HT-29 (cell line): ENCODE results near the gene ABCA3. TPM values are rescaled to one million over a fixed set of nuclear protein-coding genes. Genes with fewer than 3 reads are reported as not detected.
"Not testable (repeated sequence)": the region's sequence is repeated elsewhere in the genome, so short reads cannot be mapped to it uniquely, and the experiment has no call there.

Experiments used
- DNase-seq: peaks from one replicate; pipeline ENCODE4 v3.0.0-alpha.2; 2015; ENCODE audit warnings: low spot score
- total RNA-seq: library from RNA; depleted of rRNA; stranded (reverse); fragments of >200 nt; shearing (Covaris generic); gene quantifications from 2 replicates; pipeline ENCODE4 v1.2.3, GENCODE V29; 2014; rRNA removed

The ABCA3 gene
- under 0.01 and 2.5 TPM in 2 replicates for total RNA-seq

- peak; percentile 93 for DNase-seq
Observed at GRCh38 chr16:2340564-2341455, at the start of gene ABCA3. Gene ABCA3, minus strand, starts transcription at chr16:2340728. Its CDS starts 14,262 bp downstream, at chr16:2326466.

- DNase-seq = no peak
Observed at GRCh38 chr16:2388875-2389433, 48.4 kb upstream of the ABCA3 start.

- no peak for DNase-seq
Observed at GRCh38 chr16:2388139-2388874, 47.8 kb upstream of the ABCA3 start.

GRCh38 chr16:2386990-2387389, 46.5 kb upstream of the ABCA3 start:
- DNase-seq = peak; percentile 37

- not testable (repeated sequence) for DNase-seq
Observed at GRCh38 chr16:2385982-2386381, 45.5 kb upstream of the ABCA3 start.

- DNase-seq = peak; percentile 10
Observed at GRCh38 chr16:2385190-2385836, 44.8 kb upstream of the ABCA3 start.

GRCh38 chr16:2384426-2384825, 43.9 kb upstream of the ABCA3 start:
- DNase-seq = no peak

- DNase-seq = no peak
Observed at GRCh38 chr16:2383501-2383900, 43.0 kb upstream of the ABCA3 start.

GRCh38 chr16:2374644-2375043, 34.1 kb upstream of the ABCA3 start:
- no peak for DNase-seq

- no peak for DNase-seq
Observed at GRCh38 chr16:2373176-2373575, 32.6 kb upstream of the ABCA3 start.

GRCh38 chr16:2372684-2373083, 32.2 kb upstream of the ABCA3 start:
- no peak for DNase-seq

GRCh38 chr16:2371421-2371820, 30.9 kb upstream of the ABCA3 start:
- no peak for DNase-seq

GRCh38 chr16:2370721-2371120, 30.2 kb upstream of the ABCA3 start:
- no peak for DNase-seq

- no peak for DNase-seq
Observed at GRCh38 chr16:2366660-2367309, 26.3 kb upstream of the ABCA3 start.

- no peak for DNase-seq
Observed at GRCh38 chr16:2365397-2366294, 25.1 kb upstream of the ABCA3 start.

- peak; percentile 7 for DNase-seq
Observed at GRCh38 chr16:2364638-2365210, 24.2 kb upstream of the ABCA3 start.

GRCh38 chr16:2362218-2362617, 21.7 kb upstream of the ABCA3 start:
- no peak for DNase-seq

- no peak for DNase-seq
Observed at GRCh38 chr16:2361129-2361528, 20.6 kb upstream of the ABCA3 start.

- no peak for DNase-seq
Observed at GRCh38 chr16:2359919-2360318, 19.4 kb upstream of the ABCA3 start.

- DNase-seq = no peak
Observed at GRCh38 chr16:2358811-2359210, 18.3 kb upstream of the ABCA3 start.
